K562 (cell line): ENCODE results near the gene HOATZ. TPM values are rescaled to one million over a fixed set of nuclear protein-coding genes. Genes with fewer than 3 reads are reported as not detected.

Source experiments
- CTCF ChIP-seq, 3 experiments: IDR thresholded peaks in 2 of 3; conservative IDR thresholded peaks in 1 of 3; 2 replicates each; pipeline ENCODE4 v1.5.1; 2011 to 2012; ENCODE audit warnings: low read length in 3 of 3, mild to moderate bottlenecking in 3 of 3, control low read depth in 2 of 3, improper control_type of control experiment in 1 of 3, inconsistent platforms in 1 of 3, low read depth in 1 of 3, mixed read lengths in 1 of 3, moderate library complexity in 1 of 3; ENCODE audit not compliant: insufficient read depth in 2 of 3
- DEAF1 ChIP-seq: fragments of 450-650 bp; formaldehyde crosslinking; IDR thresholded peaks from 2 replicates; pipeline ENCODE4 v1.4.0; 2020; ENCODE audit warnings: mild to moderate bottlenecking, moderate library complexity
- MEIS2 ChIP-seq: fragments of 450-650 bp; IDR thresholded peaks from 2 replicates; pipeline ENCODE4 v1.6.1; 2014; ENCODE audit warnings: mild to moderate bottlenecking; ENCODE audit not compliant: partially characterized antibody
- RAD21 ChIP-seq, 2 experiments: fragments of 250-450 bp in 1 of 2; fragments of 450-650 bp in 1 of 2; sonication (Bioruptor Pico) in 1 of 2; formaldehyde crosslinking in 1 of 2; IDR thresholded peaks in 1 of 2; conservative IDR thresholded peaks in 1 of 2; 2 replicates each; pipeline versions ENCODE4 v1.4.0 to v1.8.0; 2020 to 2022; ENCODE audit warnings: mild to moderate bottlenecking in 2 of 2, moderate library complexity in 1 of 2
- RFX1 ChIP-seq: fragments of 450-650 bp; IDR thresholded peaks from 2 replicates; pipeline ENCODE4 v1.6.1; 2016; ENCODE audit warnings: mild to moderate bottlenecking, moderate library complexity
- polyA plus RNA-seq, 8 experiments: library from polyadenylated mRNA; depleted of rRNA in 4 of 8; stranded (reverse) in 5 of 8; unstranded in 3 of 8; fragments of >200 nt; fragmentation: Nextera tagmentation in 2 of 8; fragmentation: Illumina TruSeq in 1 of 8; extraction: Ambion mirVana in 2 of 8; extraction: Trizol in 1 of 8; gene quantifications; 2 replicates each; pipeline versions ENCODE4 v1.2.1 to v1.2.3, GENCODE V29; 2011 to 2014; ENCODE audit warnings: inconsistent platforms in 1 of 8, missing spikeins in 1 of 8
- total RNA-seq, 7 experiments: library from RNA; depleted of rRNA in 6 of 7; stranded (reverse); fragments of >200 nt in 6 of 7; fragmentation: Illumina TruSeq in 2 of 7; extraction: Trizol in 2 of 7; gene quantifications; 2 replicates each; pipeline versions ENCODE4 v1.2.1 to v1.2.3, GENCODE V29; 2011 to 2021; ENCODE audit warnings: low replicate concordance in 1 of 7
- TF ChIP-seq, protein P1 (sequence below): fragments of 450-650 bp; IDR thresholded peaks from 2 replicates; pipeline ENCODE4 v1.7.0; 2016; ENCODE audit warnings: borderline replicate concordance

HOATZ gene
- total and polyA plus RNA-seq, 9 of the 15 experiments (the other 6 are each of a cell fraction or from before 2014, with no cell fraction given) = not detected

GRCh38 chr11:111574373-111575225 is 60.0 kb downstream of the HOATZ start (continued):
- peak; percentile 29; the same call in 1 of the 2 replicates for TF ChIP-seq DEAF1 (CRISPR knock-in tag)
- TF ChIP-seq MEIS2 = peak; percentile 11
- TF ChIP-seq RAD21 (CRISPR knock-in tag; conservative IDR thresholded peaks at IDR 0.05 in 1 of 2, IDR thresholded peaks at IDR 0.05 in 1 of 2) = peak in 1 of 2 experiments; percentile 43; a peak in 3 of 4 replicates
- TF ChIP-seq, protein P1, sequence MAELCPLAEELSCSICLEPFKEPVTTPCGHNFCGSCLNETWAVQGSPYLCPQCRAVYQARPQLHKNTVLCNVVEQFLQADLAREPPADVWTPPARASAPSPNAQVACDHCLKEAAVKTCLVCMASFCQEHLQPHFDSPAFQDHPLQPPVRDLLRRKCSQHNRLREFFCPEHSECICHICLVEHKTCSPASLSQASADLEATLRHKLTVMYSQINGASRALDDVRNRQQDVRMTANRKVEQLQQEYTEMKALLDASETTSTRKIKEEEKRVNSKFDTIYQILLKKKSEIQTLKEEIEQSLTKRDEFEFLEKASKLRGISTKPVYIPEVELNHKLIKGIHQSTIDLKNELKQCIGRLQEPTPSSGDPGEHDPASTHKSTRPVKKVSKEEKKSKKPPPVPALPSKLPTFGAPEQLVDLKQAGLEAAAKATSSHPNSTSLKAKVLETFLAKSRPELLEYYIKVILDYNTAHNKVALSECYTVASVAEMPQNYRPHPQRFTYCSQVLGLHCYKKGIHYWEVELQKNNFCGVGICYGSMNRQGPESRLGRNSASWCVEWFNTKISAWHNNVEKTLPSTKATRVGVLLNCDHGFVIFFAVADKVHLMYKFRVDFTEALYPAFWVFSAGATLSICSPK = no peak
- peak in 2 of 3 experiments; percentile 18 to 43; a peak in 2 of 6 replicates for TF ChIP-seq CTCF (IDR thresholded peaks at IDR 0.05 in 2 of 3, conservative IDR thresholded peaks at IDR 0.05 in 1 of 3; ENCODE audit: insufficient read depth in 2 of 3, low read depth in 1 of 3, low read length in 3 of 3)
- TF ChIP-seq RFX1 = no peak
